Smooth muscle cell (in vitro differentiated cells): ENCODE data around the gene KCNH8. TPM values are rescaled to one million over a fixed set of nuclear protein-coding genes. Genes with fewer than 3 reads are reported as not detected.

ENCODE experiments used
- DNase-seq: peaks from one replicate; lab custom pipeline; 2025; ENCODE audit not compliant: unreplicated experiment; lab: John Stamatoyannopoulos, UW
- H2AFZ ChIP-seq: fragments of 200-600 bp; sonication (generic); 2 replicates; pipeline ENCODE4 v1.6.0; 2016; ENCODE audit warnings: antibody characterized with exemption, low read depth, mild to moderate bottlenecking
- H3F3A ChIP-seq: fragments of 200-600 bp; sonication (generic); 2 replicates; pipeline ENCODE4 v1.6.0; 2017; ENCODE audit warnings: antibody characterized with exemption, low read depth
- H3K27ac ChIP-seq: fragments of 200-600 bp; sonication (generic); 2 replicates; pipeline ENCODE4 v1.5.1; 2016; ENCODE audit warnings: low read depth, mild to moderate bottlenecking
- H3K27me3 ChIP-seq: fragments of 200-600 bp; sonication (generic); 2 replicates; pipeline ENCODE4 v1.6.1; 2016; ENCODE audit warnings: low read depth, mild to moderate bottlenecking
- H3K36me3 ChIP-seq: fragments of 200-600 bp; sonication (generic); 2 replicates; pipeline ENCODE4 v1.5.1; 2016; ENCODE audit warnings: low read depth
- H3K4me1 ChIP-seq: fragments of 200-600 bp; sonication (generic); 2 replicates; pipeline ENCODE4 v1.5.1; 2016; ENCODE audit warnings: low read depth
- H3K4me2 ChIP-seq: fragments of 200-600 bp; sonication (generic); 2 replicates; pipeline ENCODE4 v1.6.0; 2016; ENCODE audit warnings: mild to moderate bottlenecking
- H3K4me3 ChIP-seq: fragments of 200-600 bp; sonication (generic); 2 replicates; pipeline ENCODE4 v1.5.1; 2016; ENCODE audit warnings: mild to moderate bottlenecking
- H3K79me2 ChIP-seq: fragments of 200-600 bp; sonication (generic); 2 replicates; pipeline ENCODE4 v1.6.0; 2016; ENCODE audit warnings: low read depth, mild to moderate bottlenecking
- H3K9ac ChIP-seq: fragments of 200-600 bp; sonication (generic); 2 replicates; pipeline ENCODE4 v1.6.0; 2016; ENCODE audit warnings: low read depth
- H3K9me3 ChIP-seq: fragments of 200-600 bp; sonication (generic); replicated peaks from 2 replicates; pipeline ENCODE4 v1.5.1; 2016; ENCODE audit warnings: low read depth
- H4K20me1 ChIP-seq: fragments of 200-600 bp; sonication (generic); 2 replicates; pipeline ENCODE4 v1.6.0; 2016; ENCODE audit warnings: low read depth
- CTCF ChIP-seq: fragments of 200-600 bp; sonication (generic); IDR thresholded peaks from 2 replicates; pipeline ENCODE4 v1.5.1; 2017; ENCODE audit warnings: borderline replicate concordance, mild to moderate bottlenecking, antibody characterized with exemption; ENCODE audit not compliant: insufficient read depth, poor library complexity, severe bottlenecking
- WGBS: methylation state at CpG from one replicate; pipeline ENCODE4 v1.1.7; 2016; ENCODE audit warnings: low lambda C conversion rate; 5-methylcytosine and 5-hydroxymethylcytosine counted together
- polyA plus RNA-seq: library from polyadenylated mRNA; unstranded; fragments of >200 nt; fragmentation: Nextera tagmentation; extraction: Ambion mirVana; gene quantifications from 2 replicates; pipeline ENCODE4 v1.2.1, GENCODE V29; 2016
- total RNA-seq: library from RNA; depleted of rRNA; stranded (reverse); fragments of >200 nt; gene quantifications from 2 replicates; pipeline ENCODE4 v1.2.3, GENCODE V29; 2014

Gene KCNH8
- total and polyA plus RNA-seq, 2 experiments from 2014 or later = 0.05 to 2.9 TPM

GRCh38 chr3:19190602-19191001 lies 42.3 kb downstream of the KCNH8 start:
- no peak overlapping the region for H3K4me2 ChIP-seq
- no peaks in the 10 kb centered on the region for H4K20me1 ChIP-seq
- H3K79me2 ChIP-seq = no peaks in the 10 kb centered on the region
- no peak for DNase-seq
- no peaks in the 10 kb centered on the region for H3K4me1 ChIP-seq
- no peak overlapping the region for H2AFZ ChIP-seq
- TF ChIP-seq CTCF = no peak
- 93% methylated on average over 4 of the region's 4 CpGs for WGBS
- H3K9me3 ChIP-seq = no peaks in the 10 kb centered on the region
- H3K36me3 ChIP-seq = no peaks in the 10 kb centered on the region
- no peak overlapping the region for H3K4me3 ChIP-seq
- no peaks in the 10 kb centered on the region for H3K27me3 ChIP-seq
- no peaks in the 10 kb centered on the region for H3F3A ChIP-seq
- no peak overlapping the region for H3K27ac ChIP-seq
- H3K9ac ChIP-seq = no peak overlapping the region

DNA sequence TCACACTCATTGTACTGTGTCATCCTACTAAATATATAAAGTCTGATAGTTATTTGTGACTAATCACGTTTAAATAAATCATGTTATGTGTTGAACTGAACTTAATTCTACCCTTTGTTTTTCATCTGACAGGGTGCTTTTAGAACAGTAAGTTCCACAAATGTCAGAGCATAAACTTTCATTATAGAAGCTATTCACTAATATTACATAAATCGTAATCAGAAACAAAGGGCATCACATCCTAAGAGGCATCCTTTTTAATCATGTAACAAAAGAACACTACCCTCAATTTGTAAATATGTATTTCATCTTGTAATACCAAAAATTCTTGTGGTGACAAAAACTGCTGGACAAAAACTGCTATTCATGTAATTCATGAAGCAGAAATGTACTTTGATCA lies 50.8 kb downstream of the KCNH8 start:
- Histone ChIP-seq H3K27me3 (no peaks in the 10 kb centered on the region), H3K27ac (no peak overlapping the region), H3K9me3 (no peaks in the 10 kb centered on the region), H3K4me1 (no peaks in the 10 kb centered on the region), H3K79me2 (no peaks in the 10 kb centered on the region), H3K4me3 (no peak overlapping the region), H3K36me3 (no peaks in the 10 kb centered on the region), H4K20me1 (no peaks in the 10 kb centered on the region), H3K9ac (no peak overlapping the region), H3K4me2 (no peak overlapping the region), H3F3A (no peaks in the 10 kb centered on the region), H2AFZ (no peak overlapping the region)
- DNase-seq = no peak
- 83% methylated on average over 2 of the region's 2 CpGs for WGBS
- TF ChIP-seq CTCF = no peak

DNA sequence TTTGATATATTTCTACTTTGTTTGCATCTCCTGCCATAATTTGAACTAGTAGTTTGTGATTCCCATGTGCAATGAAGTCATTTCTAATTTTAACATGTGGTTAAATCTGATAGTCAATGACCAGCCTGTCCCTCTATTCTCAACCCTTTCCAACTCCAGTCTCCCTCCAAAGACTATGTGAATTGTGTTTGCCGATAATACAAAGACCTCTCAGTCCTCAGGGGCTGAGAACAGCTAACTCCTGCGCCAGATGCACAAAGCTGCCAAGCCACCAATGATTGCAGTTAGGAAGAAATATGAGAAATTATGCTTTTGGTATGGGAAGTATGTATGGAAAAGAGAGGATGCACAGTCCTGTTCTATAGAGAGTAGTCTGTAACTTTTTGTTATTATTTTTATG lies 54.0 kb downstream of the KCNH8 start:
- H3F3A ChIP-seq = no peaks in the 10 kb centered on the region
- H3K9me3 ChIP-seq = no peaks in the 10 kb centered on the region
- H3K4me1 ChIP-seq = no peaks in the 10 kb centered on the region
- no peaks in the 10 kb centered on the region for H3K36me3 ChIP-seq
- no peak overlapping the region for H3K27ac ChIP-seq
- no peak overlapping the region for H3K4me3 ChIP-seq
- TF ChIP-seq CTCF = no peak
- H2AFZ ChIP-seq = no peak overlapping the region
- no peak overlapping the region for H3K9ac ChIP-seq
- H4K20me1 ChIP-seq = no peaks in the 10 kb centered on the region
- no peak overlapping the region for H3K4me2 ChIP-seq
- no peaks in the 10 kb centered on the region for H3K27me3 ChIP-seq
- H3K79me2 ChIP-seq = no peaks in the 10 kb centered on the region
- DNase-seq = no peak
- 95% methylated on average over 2 of the region's 2 CpGs for WGBS

DNA sequence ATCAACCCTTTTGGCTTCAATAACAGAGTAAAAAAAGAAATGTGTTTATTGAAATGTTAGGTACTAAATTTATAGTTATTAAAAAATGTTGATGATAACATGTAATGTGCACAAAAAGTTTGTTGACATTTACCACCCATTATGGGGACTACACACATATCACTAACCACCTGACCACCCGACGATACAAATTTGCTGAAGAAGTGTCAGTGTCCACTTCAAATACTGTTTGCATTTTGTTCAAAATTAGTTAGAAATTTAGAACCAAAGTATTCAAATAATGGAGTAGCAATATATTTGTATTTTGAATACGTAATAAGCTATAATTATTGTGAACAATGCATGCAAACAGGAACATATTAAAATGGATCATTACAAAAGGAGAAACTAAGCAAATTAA lies 54.4 kb downstream of the KCNH8 start:
- H3K4me1 ChIP-seq = no peaks in the 10 kb centered on the region
- H3F3A ChIP-seq = no peaks in the 10 kb centered on the region
- H2AFZ ChIP-seq = no peak overlapping the region
- WGBS = 90% methylated on average over 3 of the region's 3 CpGs
- DNase-seq = no peak
- no peak for TF ChIP-seq CTCF
- no peaks in the 10 kb centered on the region for H3K9me3 ChIP-seq
- H3K27me3 ChIP-seq = no peaks in the 10 kb centered on the region
- no peak overlapping the region for H3K4me3 ChIP-seq
- H4K20me1 ChIP-seq = no peaks in the 10 kb centered on the region
- no peaks in the 10 kb centered on the region for H3K36me3 ChIP-seq
- no peaks in the 10 kb centered on the region for H3K79me2 ChIP-seq
- H3K27ac ChIP-seq = no peak overlapping the region
- H3K4me2 ChIP-seq = no peak overlapping the region
- no peak overlapping the region for H3K9ac ChIP-seq
